Liver (tissue), 9 donors: Measurements from ENCODE around the gene NKAIN2. TPM values are rescaled to one million over a fixed set of nuclear protein-coding genes. Genes with fewer than 3 reads are reported as not detected.

Source experiments
- DNase-seq: peaks from one replicate; pipeline ENCODE4 v3.0.0-alpha.2; 2017; ENCODE audit warnings: low spot score
- H3K27ac ChIP-seq, 2 donors: one replicate each; pipeline ENCODE4 v1.7.0; 2013; ENCODE audit warnings: inconsistent platforms in 2 of 2, low read length in 2 of 2, control low read depth in 1 of 2, low read depth in 1 of 2, mild to moderate bottlenecking in 1 of 2
- H3K27me3 ChIP-seq, 4 donors: one replicate each; pipeline versions ENCODE4 v1.6.1 to v1.7.0; 2013; ENCODE audit warnings: low read length in 3 of 4, inconsistent platforms in 1 of 4, mild to moderate bottlenecking in 1 of 4, moderate library complexity in 1 of 4; ENCODE audit not compliant: control insufficient read depth in 4 of 4, insufficient read depth in 4 of 4
- H3K36me3 ChIP-seq, 4 donors: one replicate each; pipeline versions ENCODE4 v1.6.1 to v1.7.0; 2013; ENCODE audit warnings: low read length in 3 of 4, mild to moderate bottlenecking in 3 of 4, low read depth in 1 of 4, moderate library complexity in 1 of 4; ENCODE audit not compliant: control insufficient read depth in 4 of 4, insufficient read depth in 3 of 4
- H3K4me1 ChIP-seq, 4 donors: one replicate each; pipeline versions ENCODE4 v1.6.1 to v1.7.0; 2013; ENCODE audit warnings: low read length in 3 of 4, mild to moderate bottlenecking in 3 of 4, moderate library complexity in 1 of 4; ENCODE audit not compliant: control insufficient read depth in 4 of 4, insufficient read depth in 4 of 4
- H3K4me3 ChIP-seq, 3 donors: one replicate each; pipeline versions ENCODE4 v1.6.1 to v1.7.0; 2013; ENCODE audit warnings: low read length in 3 of 3, control low read depth in 1 of 3, low read depth in 1 of 3, mild to moderate bottlenecking in 1 of 3
- H3K9ac ChIP-seq, 2 donors: one replicate each; pipeline ENCODE4 v1.7.0; 2013; ENCODE audit warnings: low read length in 2 of 2, mild to moderate bottlenecking in 2 of 2, moderate library complexity in 2 of 2, control low read depth in 1 of 2, low read depth in 1 of 2
- H3K9me3 ChIP-seq, 4 donors: one replicate each; pipeline versions ENCODE4 v1.6.1 to v1.7.0; 2013; ENCODE audit warnings: low read length in 3 of 4; ENCODE audit not compliant: control insufficient read depth in 4 of 4
- CTCF ChIP-seq: fragments of 150-350 bp; IDR thresholded peaks from 2 replicates; pipeline ENCODE4 v1.5.1; 2017; ENCODE audit warnings: improper control_type of control experiment, low read depth, low read length; ENCODE audit not compliant: missing input control
- EGR1 ChIP-seq, 2 donors: IDR thresholded peaks; 2 replicates each; pipeline ENCODE4 v1.6.1; 2016 to 2018; ENCODE audit warnings: antibody characterized with exemption in 2 of 2, low read depth in 2 of 2
- FOXA1 ChIP-seq: IDR thresholded peaks from 2 replicates; pipeline ENCODE4 v1.6.1; 2016; ENCODE audit warnings: antibody characterized with exemption
- FOXA2 ChIP-seq: IDR thresholded peaks from 2 replicates; pipeline ENCODE4 v1.6.1; 2016; ENCODE audit warnings: antibody characterized with exemption
- GABPA ChIP-seq, 2 donors: IDR thresholded peaks in 1 of 2; conservative IDR thresholded peaks in 1 of 2; 2 replicates each; pipeline ENCODE4 v1.6.1; 2016; ENCODE audit warnings: antibody characterized with exemption in 2 of 2, mild to moderate bottlenecking in 1 of 2, moderate library complexity in 1 of 2
- HNF4A ChIP-seq, 2 donors: conservative IDR thresholded peaks; 2 replicates each; pipeline ENCODE4 v1.6.1; 2016; ENCODE audit warnings: antibody characterized with exemption in 2 of 2, mild to moderate bottlenecking in 2 of 2
- HNF4G ChIP-seq: IDR thresholded peaks from 2 replicates; pipeline ENCODE4 v1.6.1; 2016; ENCODE audit warnings: antibody characterized with exemption
- JUND ChIP-seq, 2 donors: IDR thresholded peaks; 2 replicates each; pipeline ENCODE4 v1.6.1; 2016; ENCODE audit warnings: antibody characterized with exemption in 2 of 2
- NR2F2 ChIP-seq: IDR thresholded peaks from 2 replicates; pipeline ENCODE4 v1.6.1; 2016; ENCODE audit warnings: antibody characterized with exemption
- RAD21 ChIP-seq, 2 donors: IDR thresholded peaks; 2 replicates each; pipeline ENCODE4 v1.6.1; 2016; ENCODE audit warnings: antibody characterized with exemption in 2 of 2, mild to moderate bottlenecking in 2 of 2
- REST ChIP-seq: IDR thresholded peaks from 2 replicates; pipeline ENCODE4 v1.6.1; 2016; ENCODE audit warnings: antibody characterized with exemption, mild to moderate bottlenecking
- RXRA ChIP-seq, 2 donors: IDR thresholded peaks; 2 replicates each; pipeline ENCODE4 v1.6.1; 2017 to 2018; ENCODE audit warnings: antibody characterized with exemption in 2 of 2, mild to moderate bottlenecking in 1 of 2
- SP1 ChIP-seq: IDR thresholded peaks from 2 replicates; pipeline ENCODE4 v1.6.1; 2018; ENCODE audit warnings: antibody characterized with exemption, mild to moderate bottlenecking
- TAF1 ChIP-seq: conservative IDR thresholded peaks from 2 replicates; pipeline ENCODE4 v1.6.1; 2016; ENCODE audit warnings: antibody characterized with exemption, mild to moderate bottlenecking
- YY1 ChIP-seq: IDR thresholded peaks from 2 replicates; pipeline ENCODE4 v1.6.1; 2016; ENCODE audit warnings: antibody characterized with exemption, mild to moderate bottlenecking
- WGBS: extraction: QIAGEN DNeasy Blood & Tissue Kit; methylation state at CpG from one replicate; pipeline ENCODE4 v1.1.7; 2013; 5-methylcytosine and 5-hydroxymethylcytosine counted together
- polyA plus RNA-seq, 2 donors: library from polyadenylated mRNA; stranded (reverse) in 1 of 2; unstranded in 1 of 2; fragments of 200-250 nt in 1 of 2; fragments of >200 nt in 1 of 2; fragmentation: Nextera tagmentation in 1 of 2; extraction: Ambion mirVana in 1 of 2; gene quantifications; one replicate each; pipeline versions ENCODE4 v1.2.1 to v1.2.3, GENCODE V29; 2013 to 2015
- total RNA-seq, 2 donors: library from RNA; depleted of rRNA; stranded (reverse); fragments of >200 nt; gene quantifications; one replicate each; pipeline ENCODE4 v1.2.3, GENCODE V29; 2014
- TF ChIP-seq, protein P1 (sequence below): IDR thresholded peaks from 2 replicates; pipeline ENCODE4 v1.6.1; 2016; ENCODE audit warnings: antibody characterized with exemption
- TF ChIP-seq, protein P2 (sequence below): IDR thresholded peaks from 2 replicates; pipeline ENCODE4 v1.6.1; 2016; ENCODE audit warnings: antibody characterized with exemption
- TF ChIP-seq, protein P3 (sequence below): IDR thresholded peaks from 2 replicates; pipeline ENCODE4 v1.6.1; 2016; ENCODE audit warnings: antibody characterized with exemption
- donor health status: healthy.
- donor health status: healthy.
- donor health status: healthy.
- donor health status: healthy.
- donor health status: healthy.

NKAIN2 gene
- total and polyA plus RNA-seq, 4 donors = 0.05 to 0.14 TPM; not detected in 2

GRCh38 chr6:124148236-124148957 lies 344.7 kb downstream of the NKAIN2 start (continued):
- TF ChIP-seq RXRA (IDR thresholded peaks at IDR 0.05) (no peak), RAD21 (IDR thresholded peaks at IDR 0.05) (no peak), NR2F2 (no peak), EGR1 (IDR thresholded peaks at IDR 0.05; ENCODE audit: low read depth in 2 of 2) (no peak)
- TF ChIP-seq, protein P1, sequence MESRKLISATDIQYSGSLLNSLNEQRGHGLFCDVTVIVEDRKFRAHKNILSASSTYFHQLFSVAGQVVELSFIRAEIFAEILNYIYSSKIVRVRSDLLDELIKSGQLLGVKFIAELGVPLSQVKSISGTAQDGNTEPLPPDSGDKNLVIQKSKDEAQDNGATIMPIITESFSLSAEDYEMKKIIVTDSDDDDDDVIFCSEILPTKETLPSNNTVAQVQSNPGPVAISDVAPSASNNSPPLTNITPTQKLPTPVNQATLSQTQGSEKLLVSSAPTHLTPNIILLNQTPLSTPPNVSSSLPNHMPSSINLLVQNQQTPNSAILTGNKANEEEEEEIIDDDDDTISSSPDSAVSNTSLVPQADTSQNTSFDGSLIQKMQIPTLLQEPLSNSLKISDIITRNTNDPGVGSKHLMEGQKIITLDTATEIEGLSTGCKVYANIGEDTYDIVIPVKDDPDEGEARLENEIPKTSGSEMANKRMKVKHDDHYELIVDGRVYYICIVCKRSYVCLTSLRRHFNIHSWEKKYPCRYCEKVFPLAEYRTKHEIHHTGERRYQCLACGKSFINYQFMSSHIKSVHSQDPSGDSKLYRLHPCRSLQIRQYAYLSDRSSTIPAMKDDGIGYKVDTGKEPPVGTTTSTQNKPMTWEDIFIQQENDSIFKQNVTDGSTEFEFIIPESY = no peak
- TF ChIP-seq, protein P2, sequence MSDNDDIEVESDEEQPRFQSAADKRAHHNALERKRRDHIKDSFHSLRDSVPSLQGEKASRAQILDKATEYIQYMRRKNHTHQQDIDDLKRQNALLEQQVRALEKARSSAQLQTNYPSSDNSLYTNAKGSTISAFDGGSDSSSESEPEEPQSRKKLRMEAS = no peak

DNA sequence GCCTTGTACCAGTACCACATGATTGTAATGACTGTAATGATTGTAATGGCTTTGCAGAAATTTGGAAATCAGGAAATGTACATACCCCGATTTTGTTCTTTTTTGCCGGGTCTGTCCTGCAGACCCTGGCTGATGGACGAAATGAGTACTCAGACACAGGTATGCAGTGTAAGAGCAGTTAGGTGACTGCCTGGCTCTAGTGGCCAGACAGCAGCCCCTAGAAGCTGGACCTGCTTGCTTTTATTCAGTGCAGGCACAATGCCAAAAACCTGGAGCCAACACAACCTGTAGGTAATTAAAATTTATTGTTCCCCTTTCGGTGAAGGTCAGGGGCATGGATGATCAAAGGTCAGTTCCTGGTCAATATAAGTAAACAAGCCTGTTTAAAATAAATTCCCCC lies 346.0 kb downstream of the NKAIN2 start:
- H3K4me1 ChIP-seq = no peaks in the 10 kb centered on the region
- H3K36me3 ChIP-seq = no peaks in the 10 kb centered on the region
- TF ChIP-seq HNF4G (no peak), RAD21 (IDR thresholded peaks at IDR 0.05) (no peak), SP1 (no peak), REST (no peak), EGR1 (IDR thresholded peaks at IDR 0.05; ENCODE audit: low read depth in 2 of 2) (no peak), YY1 (no peak), HNF4A (conservative IDR thresholded peaks at IDR 0.05) (no peak), TAF1 (no peak), RXRA (IDR thresholded peaks at IDR 0.05) (no peak), CTCF (no peak), NR2F2 (no peak), GABPA (IDR thresholded peaks at IDR 0.05 in 1 of 2, conservative IDR thresholded peaks at IDR 0.05 in 1 of 2) (no peak), FOXA2 (no peak), FOXA1 (no peak), JUND (IDR thresholded peaks at IDR 0.05) (no peak)
- TF ChIP-seq, protein P1 = no peak
- TF ChIP-seq, protein P2 = no peak
- TF ChIP-seq, protein P3, sequence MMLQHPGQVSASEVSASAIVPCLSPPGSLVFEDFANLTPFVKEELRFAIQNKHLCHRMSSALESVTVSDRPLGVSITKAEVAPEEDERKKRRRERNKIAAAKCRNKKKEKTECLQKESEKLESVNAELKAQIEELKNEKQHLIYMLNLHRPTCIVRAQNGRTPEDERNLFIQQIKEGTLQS = no peak
- no peaks in the 10 kb centered on the region for H3K9me3 ChIP-seq
- 84% methylated on average over 4 of the region's 4 CpGs for WGBS
- no peak for DNase-seq
- no peak overlapping the region for H3K27ac ChIP-seq
- no peaks in the 10 kb centered on the region for H3K27me3 ChIP-seq
- no peak overlapping the region for H3K4me3 ChIP-seq
- H3K9ac ChIP-seq = no peak overlapping the region
